ENCODE measurements around the gene SLC27A5. TPM values are rescaled to one million over a fixed set of nuclear protein-coding genes. Genes with fewer than 3 reads are reported as not detected.

The SLC27A5 gene
- total and polyA plus RNA-seq, 9 of the 15 experiments (the other 6 are each of a cell fraction or from before 2014, with no cell fraction given): 42.2 to 318 (median 64.7) TPM

GRCh38 chr19:58460039-58460438 lies 51.8 kb downstream of the SLC27A5 start (continued):
- TF ChIP-seq CUX1 (CRISPR knock-in tag; IDR thresholded peaks at IDR 0.05) (no peak), TCF15 (CRISPR knock-in tag; IDR thresholded peaks at IDR 0.05) (no peak), ESRRB (CRISPR knock-in tag; IDR thresholded peaks at IDR 0.05; ENCODE audit: borderline replicate concordance) (no peak), POU5F1 (IDR thresholded peaks at IDR 0.05; ENCODE audit: borderline replicate concordance, low read depth, low read length, partially characterized antibody) (no peak), POLR2AphosphoS5 (IDR thresholded peaks at IDR 0.05; ENCODE audit: control insufficient read depth, insufficient read depth, low read depth, low read length) (no peak)

Measured in K562 (cell line).